Right ventricle myocardium superior (tissue), 1 donor: ENCODE measurements around the gene MACF1. TPM values are rescaled to one million over a fixed set of nuclear protein-coding genes. Genes with fewer than 3 reads are reported as not detected.
"Not testable (repeated sequence)": the region's sequence is repeated elsewhere in the genome, so short reads cannot be mapped to it uniquely, and the experiment has no call there.

ENCODE experiments used
- ATAC-seq: fragments of 200-7000 bp; cut with Tn5 transposase; one replicate; pipeline ENCODE4 v1.9.1; 2020; ENCODE audit warnings: mild to moderate bottlenecking; ENCODE audit not compliant: poor library complexity
- DNase-seq: peaks from one replicate; pipeline ENCODE4 v3.0.0-alpha.2; 2020
- intact Hi-C: fragments of 100-400 bp; cut with DNase I; formaldehyde crosslinking; loops from one replicate; pipeline ENCODE4 v1.11.2; 2022
- total RNA-seq: library from RNA; stranded (reverse); fragmentation: NEBNext Ultra II Directional; extraction: Animal tissue kit (Norgen Biotek cat#: 25700); gene quantifications from one replicate; pipeline ENCODE4 v1.2.1, GENCODE V29; 2021
- donor health status: DM: no; HTN: yes; CAD: no; lungs with severe emphysema.

The MACF1 gene
- total RNA-seq, 1 donor from 2014 or later: 200 TPM

- DNase-seq (peak; percentile 50), ATAC-seq (peak; percentile 77)
- intact Hi-C loops: no loop called here
Measured at GRCh38 chr1:39205102-39205780, 746 bp downstream of the MACF1 start.

GRCh38 chr1:39205781-39206464, 1.4 kb downstream of the MACF1 start:
- intact Hi-C loops: no loop called here
- ATAC-seq: no peak

GRCh38 chr1:39208360-39208759, 3.9 kb downstream of the MACF1 start:
- ATAC-seq, intact Hi-C loops, DNase-seq: not testable (repeated sequence)

More at GRCh38 chr1:39205781-39206464, 1.4 kb downstream of the MACF1 start:
- no peak for DNase-seq

GRCh38 chr1:39210649-39211048, 6.2 kb downstream of the MACF1 start:
- intact Hi-C loops: no loop called here
- DNase-seq (no peak), ATAC-seq (no peak)

GRCh38 chr1:39212499-39212898, 8.0 kb downstream of the MACF1 start:
- no peak for DNase-seq
- intact Hi-C loops: no loop called here
- no peak for ATAC-seq

GRCh38 chr1:39213511-39214002, 9.1 kb downstream of the MACF1 start:
- DNase-seq (no peak), ATAC-seq (peak; percentile 5)
- intact Hi-C loops: no loop called here

GRCh38 chr1:39214021-39214713, 9.7 kb downstream of the MACF1 start:
- peak; percentile 55 for DNase-seq

GRCh38 chr1:39214714-39214997, 10.2 kb downstream of the MACF1 start:
- DNase-seq (no peak), ATAC-seq (no peak)
- intact Hi-C loops: no loop called here

More at GRCh38 chr1:39214021-39214713, 9.7 kb downstream of the MACF1 start:
- peak; percentile 87 for ATAC-seq
- intact Hi-C loops: no loop called here

GRCh38 chr1:39214998-39215873, 10.7 kb downstream of the MACF1 start:
- DNase-seq: no peak
- ATAC-seq: peak; percentile 66
- intact Hi-C loops: no loop called here

GRCh38 chr1:39216771-39217170, 12.3 kb downstream of the MACF1 start:
- no peak for DNase-seq

GRCh38 chr1:39220891-39221870, 16.7 kb downstream of the MACF1 start:
- ATAC-seq (no peak), DNase-seq (no peak)
- intact Hi-C loops: no loop called here

More at GRCh38 chr1:39216771-39217170, 12.3 kb downstream of the MACF1 start:
- no peak for ATAC-seq
- intact Hi-C loops: no loop called here

- DNase-seq (no peak), ATAC-seq (peak; percentile 49)
- intact Hi-C loops: no loop called here
Measured at GRCh38 chr1:39224295-39224829, 19.9 kb downstream of the MACF1 start.

GRCh38 chr1:39226836-39227235, 22.3 kb downstream of the MACF1 start:
- intact Hi-C loops: no loop called here
- ATAC-seq (no peak), DNase-seq (no peak)

GRCh38 chr1:39228252-39228651, 23.8 kb downstream of the MACF1 start:
- DNase-seq (no peak), ATAC-seq (no peak)
- intact Hi-C loops: no loop called here

- DNase-seq (no peak), ATAC-seq (no peak)
- intact Hi-C loops: no loop called here
Measured at GRCh38 chr1:39229504-39229903, 25.0 kb downstream of the MACF1 start.

GRCh38 chr1:39230261-39231190, 26.0 kb downstream of the MACF1 start:
- intact Hi-C loops: no loop called here
- DNase-seq (no peak), ATAC-seq (peak; percentile 52)
